Activated gamma-delta T cell treated with Interleukin-2 at 50 U/mL for 16 hours (primary cell): ENCODE measurements around the gene IGFL3.

Experiments
- DNase-seq: peaks from one replicate; pipeline ENCODE4 v3.0.0-alpha.2; 2020

The IGFL3 gene

DNA sequence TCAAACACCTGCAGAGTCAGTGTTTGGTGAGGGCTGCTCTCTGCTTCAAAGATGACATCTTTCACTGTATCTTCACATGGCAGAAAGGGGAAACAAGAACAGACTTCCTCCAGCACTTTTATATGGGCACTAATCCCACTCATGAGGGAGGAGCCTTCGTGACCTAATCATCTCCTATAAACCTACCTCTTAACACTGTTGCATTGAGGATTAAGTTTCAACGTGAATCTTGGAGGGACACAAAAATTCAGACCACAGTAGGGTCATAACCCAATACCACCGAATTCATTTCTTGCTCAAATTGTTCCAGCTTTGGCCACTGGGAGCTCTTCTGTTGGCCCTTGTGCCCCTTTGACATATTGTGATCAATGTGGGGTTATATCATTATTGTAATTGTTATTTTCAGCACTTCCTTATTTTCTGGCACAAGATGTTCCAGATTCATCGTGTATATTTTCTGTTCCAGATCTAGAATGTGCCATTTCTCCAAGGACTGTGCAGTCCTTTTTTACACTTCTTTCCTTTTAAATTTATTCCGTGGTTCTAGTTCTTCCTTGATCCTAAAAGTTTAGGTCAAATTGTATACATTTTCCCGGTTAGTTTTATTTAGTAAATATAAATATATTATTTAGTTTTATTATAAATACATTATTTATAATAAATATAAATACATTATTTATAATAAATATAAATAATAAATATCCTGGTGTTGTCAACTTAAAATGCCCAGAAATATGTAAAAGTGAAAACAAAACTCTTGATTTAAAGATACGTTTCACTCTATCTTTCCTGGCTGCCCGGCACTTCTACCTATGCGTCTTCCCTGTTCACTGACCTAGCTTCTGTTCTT, 48.2 kb downstream of the IGFL3 start:
- DNase-seq, result no peak

DNA sequence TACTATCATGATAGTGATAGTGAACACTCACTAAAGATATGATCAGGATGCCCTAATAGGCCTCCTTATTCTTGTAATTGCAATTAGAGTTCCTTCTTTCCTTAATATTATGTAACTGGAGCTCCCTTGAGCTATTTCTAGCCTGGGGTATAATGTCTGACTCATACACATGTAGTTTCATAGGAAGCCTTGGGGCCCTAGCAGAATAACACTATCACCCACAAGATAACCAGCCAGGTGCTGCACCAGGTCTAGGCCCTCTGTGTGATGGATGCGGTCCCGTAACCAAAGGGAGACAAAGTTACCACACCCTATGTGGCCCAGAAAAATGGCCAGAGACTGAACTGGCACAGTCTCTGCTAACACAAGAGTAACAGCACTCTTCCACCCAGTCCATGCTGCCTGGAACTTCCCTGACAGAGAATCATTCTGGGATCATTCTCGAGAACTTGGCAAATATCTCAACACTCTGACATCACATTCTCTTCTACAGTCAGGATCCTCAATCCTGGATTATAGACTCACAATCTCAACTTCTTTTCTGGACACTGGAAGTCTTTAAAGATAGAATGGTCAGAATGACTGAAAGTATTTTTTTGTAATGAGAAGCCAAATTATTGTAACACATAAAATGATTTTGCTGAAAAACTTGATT, 51.1 kb downstream of the IGFL3 start:
- DNase-seq, result no peak
